Activated T-helper 2 cell treated with anti-CD3 and anti-CD28 coated beads, Interferon-gamma antibody, Interleukin-2, Interleukin-4, amounts not matched to agents 10 μg/mL and 5 μg/mL and 100 μg/mL, durations not matched to agents 14 hours and 24 hours and 36 hours (primary cell): Measurements from ENCODE around the gene IGSF3. TPM values are rescaled to one million over a fixed set of nuclear protein-coding genes. Genes with fewer than 3 reads are reported as not detected.

Experiments used
- DNase-seq: peaks from one replicate; pipeline ENCODE4 v3.0.0; 2021; ENCODE audit warnings: low spot score
- H3K27ac Mint-ChIP-seq: one replicate; pipeline ENCODE4 v1.8.0; 2021; ENCODE audit warnings: mixed read lengths
- H3K27me3 Mint-ChIP-seq: one replicate; pipeline ENCODE4 v1.8.0; 2021; ENCODE audit warnings: low read depth, mixed read lengths
- H3K36me3 Mint-ChIP-seq: one replicate; pipeline ENCODE4 v1.8.0; 2021; ENCODE audit warnings: low read depth, mixed read lengths
- H3K4me1 Mint-ChIP-seq: one replicate; pipeline ENCODE4 v1.8.0; 2021; ENCODE audit warnings: low read depth, mixed read lengths
- H3K4me3 Mint-ChIP-seq: one replicate; pipeline ENCODE4 v1.8.0; 2021; ENCODE audit warnings: low read depth, mild to moderate bottlenecking, moderate library complexity, mixed read lengths
- H3K9me3 Mint-ChIP-seq: one replicate; pipeline ENCODE4 v1.8.0; 2021; ENCODE audit warnings: mixed read lengths
- intact Hi-C: fragments of 100-400 bp; cut with micrococcal nuclease; formaldehyde crosslinking; loops from one replicate; pipeline ENCODE4 v1.15.1; 2023
- total RNA-seq: library from RNA; stranded (reverse); gene quantifications from 2 replicates; pipeline ENCODE4 v1.2.3, GENCODE V29; 2022

IGSF3 gene
- total RNA-seq, 1 donor from 2014 or later = 4.6 TPM

DNA sequence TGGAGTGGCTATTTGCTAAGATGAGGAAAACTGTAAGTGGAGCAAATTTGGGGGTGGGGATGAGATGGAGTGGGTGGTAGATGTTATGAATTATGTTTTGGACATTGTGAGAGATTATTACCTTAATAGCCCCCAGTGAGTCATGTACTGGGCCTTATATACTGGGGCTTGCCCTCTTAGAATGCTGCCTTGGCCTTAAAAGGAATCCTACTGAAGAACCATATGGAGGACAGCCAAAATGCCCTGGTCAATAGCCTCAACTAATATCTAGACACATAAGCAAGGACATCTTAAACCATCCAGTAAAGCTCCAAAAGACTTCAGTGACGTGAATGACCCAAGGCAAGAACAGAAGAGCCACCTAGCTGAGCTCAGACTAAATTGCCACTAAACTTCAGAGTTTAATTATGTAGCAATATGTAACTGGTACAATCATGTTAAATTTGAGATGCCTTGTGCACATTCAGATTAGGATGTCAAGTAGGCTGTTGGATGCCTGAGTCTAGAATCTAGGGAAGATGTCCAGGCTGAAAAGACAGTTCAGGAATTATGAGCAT, 13.9 kb upstream of the IGSF3 start:
- Mint-ChIP-seq H3K4me3 (no peak overlapping the region), H3K27ac (no peak overlapping the region), H3K9me3 (no peaks in the 10 kb centered on the region), H3K27me3 (peaks cover 19% of the 10 kb centered on the region), H3K36me3 (no peaks in the 10 kb centered on the region), H3K4me1 (no peaks in the 10 kb centered on the region)
- no peak for DNase-seq
- intact Hi-C loops = no loop called here

- H3K9me3 Mint-ChIP-seq = no peaks in the 10 kb centered on the region
- no peak overlapping the region for H3K27ac Mint-ChIP-seq
- intact Hi-C loops = no loop called here
- DNase-seq = no peak
- peaks cover 23% of the 10 kb centered on the region for H3K27me3 Mint-ChIP-seq
- H3K36me3 Mint-ChIP-seq = no peaks in the 10 kb centered on the region
- H3K4me3 Mint-ChIP-seq = no peak overlapping the region
- no peaks in the 10 kb centered on the region for H3K4me1 Mint-ChIP-seq
Measured at GRCh38 chr1:116680752-116681151, 13.2 kb upstream of the IGSF3 start.

DNA sequence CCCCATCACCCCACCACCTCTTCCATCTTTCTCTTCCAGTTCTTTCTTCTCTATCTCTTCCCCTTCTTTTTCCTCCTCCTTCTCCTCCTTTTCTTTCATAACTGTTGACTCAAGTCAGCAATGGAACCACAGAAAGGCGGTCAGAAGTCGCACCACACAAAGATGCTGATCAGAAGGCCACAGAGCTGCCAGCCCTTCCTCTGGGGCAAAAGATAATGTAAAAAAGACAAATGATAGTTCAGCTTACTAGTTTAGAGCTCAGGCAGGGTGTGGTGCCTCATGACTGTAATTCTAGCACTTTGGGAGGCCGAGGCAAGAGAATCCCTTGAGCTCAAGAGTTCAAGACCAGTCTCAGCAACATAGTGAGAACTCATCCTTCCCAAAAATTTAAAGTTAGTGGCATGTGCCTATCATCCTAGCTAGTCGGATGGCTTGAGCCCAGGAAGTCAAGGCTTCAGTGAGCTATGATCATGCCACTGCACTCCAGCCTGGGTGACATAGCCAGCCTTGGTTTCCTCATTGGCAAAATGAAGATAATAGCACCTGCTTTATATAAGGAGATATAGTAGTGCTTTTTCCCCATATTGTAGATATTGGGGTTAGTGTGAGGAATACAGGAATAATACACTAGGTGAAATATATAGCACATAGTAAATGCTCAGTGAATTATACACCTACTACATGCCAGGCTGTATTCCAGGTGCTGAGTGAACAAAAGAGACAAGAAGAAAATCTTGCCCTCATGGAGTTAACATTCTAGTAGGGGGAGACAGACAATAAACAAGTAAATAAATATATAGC, 12.5 kb upstream of the IGSF3 start:
- Mint-ChIP-seq H3K27me3 (peaks cover 25% of the 10 kb centered on the region), H3K9me3 (no peaks in the 10 kb centered on the region), H3K4me3 (no peak overlapping the region), H3K4me1 (no peaks in the 10 kb centered on the region), H3K36me3 (no peaks in the 10 kb centered on the region), H3K27ac (no peak overlapping the region)
- intact Hi-C loops = no loop called here
- DNase-seq = no peak

GRCh38 chr1:116679091-116679827, 11.7 kb upstream of the IGSF3 start:
- H3K4me3 Mint-ChIP-seq = no peak overlapping the region
- H3K36me3 Mint-ChIP-seq = no peaks in the 10 kb centered on the region
- H3K4me1 Mint-ChIP-seq = no peaks in the 10 kb centered on the region
- H3K9me3 Mint-ChIP-seq = no peaks in the 10 kb centered on the region
- peaks cover 28% of the 10 kb centered on the region for H3K27me3 Mint-ChIP-seq
- no peak overlapping the region for H3K27ac Mint-ChIP-seq
- intact Hi-C loops = no loop called here
- DNase-seq = no peak

GRCh38 chr1:116678732-116679090, 11.2 kb upstream of the IGSF3 start:
- no peak overlapping the region for H3K4me3 Mint-ChIP-seq
- no peaks in the 10 kb centered on the region for H3K36me3 Mint-ChIP-seq
- intact Hi-C loops = no loop called here
- H3K9me3 Mint-ChIP-seq = no peaks in the 10 kb centered on the region
- H3K27me3 Mint-ChIP-seq = peaks cover 33% of the 10 kb centered on the region
- no peak overlapping the region for H3K27ac Mint-ChIP-seq
- DNase-seq = no peak
- H3K4me1 Mint-ChIP-seq = no peaks in the 10 kb centered on the region

DNA sequence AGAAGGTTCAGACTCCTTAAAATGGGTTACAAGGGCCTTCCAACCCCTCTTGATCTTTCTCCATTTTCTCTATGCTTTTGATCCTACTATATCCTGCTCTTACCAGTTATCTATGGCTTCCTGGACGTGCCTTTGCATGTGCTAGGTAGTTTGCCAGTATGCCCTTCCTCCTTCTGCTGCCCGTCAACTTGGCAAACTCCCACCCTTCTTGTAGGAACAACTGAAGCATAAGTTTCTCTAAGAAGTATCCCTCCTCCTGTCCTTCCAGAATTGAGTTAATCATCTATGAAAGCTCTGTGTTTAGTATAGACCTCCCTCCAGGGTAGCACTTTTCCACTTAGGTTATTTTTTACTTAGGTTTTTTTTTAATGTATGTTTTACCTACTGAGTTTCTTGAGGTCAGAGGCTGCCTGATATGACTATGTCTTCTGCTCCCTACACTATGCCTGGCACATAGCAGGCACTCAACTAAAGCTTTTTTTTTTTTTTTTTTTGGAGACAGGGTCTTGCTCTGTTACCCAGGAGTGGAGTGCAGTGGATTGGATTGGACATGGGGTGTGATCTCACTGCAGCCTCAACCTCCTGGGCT, 10.0 kb upstream of the IGSF3 start:
- Mint-ChIP-seq H3K27ac (no peak overlapping the region), H3K27me3 (peaks cover 39% of the 10 kb centered on the region), H3K4me1 (no peaks in the 10 kb centered on the region), H3K36me3 (no peaks in the 10 kb centered on the region), H3K9me3 (no peaks in the 10 kb centered on the region), H3K4me3 (no peak overlapping the region)
- intact Hi-C loops = no loop called here
- no peak for DNase-seq

GRCh38 chr1:116676291-116676690, 8.8 kb upstream of the IGSF3 start:
- Mint-ChIP-seq H3K27ac (no peak overlapping the region), H3K4me3 (no peak overlapping the region), H3K27me3 (peaks cover 41% of the 10 kb centered on the region), H3K9me3 (no peaks in the 10 kb centered on the region), H3K36me3 (no peaks in the 10 kb centered on the region), H3K4me1 (no peaks in the 10 kb centered on the region)
- intact Hi-C loops = no loop called here
- no peak for DNase-seq

DNA sequence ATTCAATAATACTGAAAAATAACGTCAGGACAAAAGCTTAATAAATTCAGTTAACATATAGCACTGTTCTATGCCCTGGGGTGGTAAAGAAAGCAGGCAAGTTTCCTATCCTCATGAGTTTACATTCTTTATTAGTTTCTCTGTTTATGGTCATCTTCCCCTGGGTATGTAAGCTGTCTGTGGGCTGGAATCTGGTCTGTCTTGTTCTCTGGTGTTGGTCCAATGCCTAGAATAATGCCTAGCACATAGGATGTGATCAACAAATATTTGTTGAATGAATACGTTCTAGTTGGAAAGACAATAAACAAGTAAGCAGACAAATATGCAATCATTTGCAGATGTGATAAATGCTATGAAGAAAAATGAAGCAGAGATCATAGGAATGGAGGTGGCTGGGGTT, 7.2 kb upstream of the IGSF3 start:
- H3K27me3 Mint-ChIP-seq = peaks cover 46% of the 10 kb centered on the region
- no peaks in the 10 kb centered on the region for H3K9me3 Mint-ChIP-seq
- H3K27ac Mint-ChIP-seq = no peak overlapping the region
- H3K36me3 Mint-ChIP-seq = no peaks in the 10 kb centered on the region
- no peak for DNase-seq
- H3K4me1 Mint-ChIP-seq = no peaks in the 10 kb centered on the region
- no peak overlapping the region for H3K4me3 Mint-ChIP-seq
- intact Hi-C loops = no loop called here

- no peak for DNase-seq
- intact Hi-C loops = no loop called here
- no peaks in the 10 kb centered on the region for H3K9me3 Mint-ChIP-seq
- H3K36me3 Mint-ChIP-seq = no peaks in the 10 kb centered on the region
- no peak overlapping the region for H3K4me3 Mint-ChIP-seq
- H3K4me1 Mint-ChIP-seq = no peaks in the 10 kb centered on the region
- H3K27me3 Mint-ChIP-seq = peaks cover 47% of the 10 kb centered on the region
- H3K27ac Mint-ChIP-seq = no peak overlapping the region
Measured at GRCh38 chr1:116674011-116674531, 6.5 kb upstream of the IGSF3 start.

- H3K4me1 Mint-ChIP-seq = no peaks in the 10 kb centered on the region
- H3K27me3 Mint-ChIP-seq = peaks cover 40% of the 10 kb centered on the region
- no peaks in the 10 kb centered on the region for H3K36me3 Mint-ChIP-seq
- no peak for DNase-seq
- intact Hi-C loops = loop anchor here (2.0 kb wide), 1 partner anchor 97 kb away; no protein-coding TSS in a partner anchor
- H3K27ac Mint-ChIP-seq = no peak overlapping the region
- H3K9me3 Mint-ChIP-seq = no peaks in the 10 kb centered on the region
- H3K4me3 Mint-ChIP-seq = no peak overlapping the region
Measured at GRCh38 chr1:116671912-116672311, 4.4 kb upstream of the IGSF3 start.

DNA sequence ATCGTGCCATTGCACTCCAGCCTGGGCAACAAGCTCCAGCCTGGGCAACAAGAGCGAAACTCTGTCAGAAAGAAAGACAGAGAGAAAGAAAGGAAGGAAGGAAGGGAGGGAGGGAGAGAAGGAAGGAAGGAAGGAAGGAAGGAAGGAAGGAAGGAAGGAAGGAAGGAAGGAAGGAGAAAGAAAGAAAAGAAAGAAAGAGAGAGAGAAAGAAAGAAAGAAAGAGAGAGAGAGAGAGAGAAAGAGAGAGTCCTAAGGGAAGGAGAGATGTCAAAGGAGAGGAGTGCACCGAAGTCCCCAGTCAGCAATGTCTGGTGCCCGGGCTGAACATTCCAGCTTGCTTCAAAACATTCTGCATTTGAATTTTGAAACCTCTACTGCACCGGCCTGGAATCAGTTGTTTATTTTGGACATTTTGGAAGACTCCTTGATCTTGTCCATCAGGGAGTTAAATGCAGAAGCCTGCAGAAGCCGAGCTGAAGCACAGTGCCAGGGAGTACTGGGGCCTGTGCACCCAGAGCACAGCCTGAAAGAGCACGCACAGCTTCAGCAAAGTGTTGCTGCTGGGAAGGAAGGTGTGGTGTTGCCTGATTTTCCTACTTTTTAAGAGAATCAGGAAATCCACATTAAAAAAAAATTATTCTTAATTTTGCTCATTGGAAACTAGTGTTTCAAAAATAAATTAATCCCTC, 3.7 kb upstream of the IGSF3 start:
- H3K27me3 Mint-ChIP-seq = peaks cover 42% of the 10 kb centered on the region

GRCh38 chr1:116668277-116668676, 744 bp upstream of the IGSF3 start:
- peaks cover 50% of the 10 kb centered on the region for H3K27me3 Mint-ChIP-seq
- H3K36me3 Mint-ChIP-seq = no peaks in the 10 kb centered on the region
- H3K4me3 Mint-ChIP-seq = peak overlapping the region; percentile 47
- intact Hi-C loops = loop anchor here (5.0 kb wide), 1 partner anchor 394 kb away; the partner anchor contains the start of gene TTF2
- no peaks in the 10 kb centered on the region for H3K9me3 Mint-ChIP-seq
- peaks cover 13% of the 10 kb centered on the region for H3K4me1 Mint-ChIP-seq
- no peak overlapping the region for H3K27ac Mint-ChIP-seq
- DNase-seq = no peak

More for the DNA sequence above, 3.7 kb upstream of the IGSF3 start:
- Mint-ChIP-seq H3K4me1 (peaks cover 3% of the 10 kb centered on the region), H3K4me3 (no peak overlapping the region), H3K9me3 (no peaks in the 10 kb centered on the region), H3K27ac (no peak overlapping the region), H3K36me3 (no peaks in the 10 kb centered on the region)
- intact Hi-C loops = no loop called here
- no peak for DNase-seq
